Panc1 (cell line): ENCODE data around the gene ARPC5L. TPM values are rescaled to one million over a fixed set of nuclear protein-coding genes. Genes with fewer than 3 reads are reported as not detected.

Experiments used
- ATAC-seq: fragments of 200-7000 bp; cut with Tn5 transposase; 2 replicates; pipeline ENCODE4 v1.9.1; 2020; ENCODE audit warnings: mild to moderate bottlenecking, moderate library complexity
- BruUV-seq: library from RNA; stranded (reverse); fragments of 400-500 nt; replicated peaks from 2 replicates; lab custom pipeline; 2021; lab: Mats Ljungman, UMichigan
- CTCF ChIA-PET: fragments of 300-600 bp; sonication (Branson Sonifier 250); formaldehyde crosslinking; loops from one replicate; lab custom pipeline; 2022; ENCODE audit warnings: antibody characterized with exemption; lab: Charles Lee
- POLR2A ChIA-PET: fragments of 300-600 bp; sonication (Branson Sonifier 250); formaldehyde crosslinking; loops from one replicate; lab custom pipeline; 2022; ENCODE audit warnings: antibody characterized with exemption; lab: Charles Lee
- DNase-seq: peaks from one replicate; pipeline ENCODE4 v3.0.0-alpha.2; 2010; ENCODE audit warnings: low read depth, low spot score
- H3K27ac ChIP-seq: 2 replicates; pipeline ENCODE4 v1.5.1; 2011; ENCODE audit warnings: mild to moderate bottlenecking, low read length, inconsistent platforms
- H3K27me3 ChIP-seq: fragments of 200-500 bp; sonication (Bioruptor generic); 2 replicates; pipeline ENCODE4 v1.6.0; 2014; ENCODE audit warnings: low read length, inconsistent platforms; ENCODE audit not compliant: control insufficient read depth, insufficient read depth
- H3K36me3 ChIP-seq: fragments of 200-500 bp; sonication (Bioruptor generic); 2 replicates; pipeline ENCODE4 v1.5.1; 2014; ENCODE audit warnings: inconsistent platforms, mild to moderate bottlenecking, low read length, moderate library complexity; ENCODE audit not compliant: control insufficient read depth, insufficient read depth
- H3K4me1 ChIP-seq: 2 replicates; pipeline ENCODE4 v1.5.1; 2011; ENCODE audit warnings: inconsistent platforms, mild to moderate bottlenecking, low read length, moderate library complexity; ENCODE audit not compliant: control insufficient read depth, insufficient read depth
- H3K4me3 ChIP-seq, 2 experiments: 2 replicates each; pipeline ENCODE4 v1.5.1; 2011 to 2012; ENCODE audit warnings: low read depth in 2 of 2, low read length in 2 of 2, mild to moderate bottlenecking in 2 of 2, inconsistent platforms in 1 of 2, moderate library complexity in 1 of 2
- H3K9me3 ChIP-seq: fragments of 200-500 bp; sonication (Bioruptor generic); 2 replicates; pipeline ENCODE4 v1.5.1; 2014; ENCODE audit warnings: low read depth, mild to moderate bottlenecking, inconsistent platforms, low read length, moderate library complexity; ENCODE audit not compliant: control insufficient read depth, insufficient read depth
- POLR2AphosphoS5 ChIP-seq: IDR thresholded peaks from 2 replicates; pipeline ENCODE4 v1.6.1; 2012; ENCODE audit warnings: mild to moderate bottlenecking, low read depth, low read length, moderate library complexity
- SIN3A ChIP-seq: IDR thresholded peaks from 2 replicates; pipeline ENCODE4 v1.6.1; 2012; ENCODE audit warnings: low read depth, mild to moderate bottlenecking, low read length, moderate library complexity, borderline replicate concordance; ENCODE audit not compliant: insufficient read depth
- TCF7L2 ChIP-seq: IDR thresholded peaks from 2 replicates; pipeline ENCODE4 v1.6.1; 2011; ENCODE audit warnings: mild to moderate bottlenecking, low read depth, low read length, inconsistent platforms
- in situ Hi-C: cut with HindIII; loops from 2 replicates; pipeline ENCODE4 v1.10.0; 2016; ENCODE audit warnings: low sequenced_read_pairs, low pct_unique_long_range_greater_than_20kb
- intact Hi-C: fragments of 100-400 bp; cut with micrococcal nuclease; formaldehyde crosslinking; loops from one replicate; pipeline ENCODE4 v1.10.0; 2022; ENCODE audit not compliant: unreplicated experiment
- total RNA-seq: library from RNA; stranded (reverse); gene quantifications from one replicate; pipeline ENCODE4 v1.2.1, GENCODE V29; 2021; ENCODE audit not compliant: unreplicated experiment
- TF ChIP-seq, protein P1 (sequence below): fragments of 450-650 bp; IDR thresholded peaks from 2 replicates; pipeline ENCODE4 v1.5.1; 2017; ENCODE audit warnings: mild to moderate bottlenecking
- TF ChIP-seq, protein P2 (sequence below), 2 experiments: IDR thresholded peaks; 2 replicates each; pipeline ENCODE4 v1.6.1; 2011 to 2012; ENCODE audit warnings: low read depth in 2 of 2, control low read depth in 1 of 2, low read length in 1 of 2, mild to moderate bottlenecking in 1 of 2, moderate library complexity in 1 of 2; ENCODE audit not compliant: insufficient read depth in 1 of 2

Gene ARPC5L
- total RNA-seq, 1 experiment from 2014 or later = 39.6 TPM

GRCh38 chr9:124870723-124871122, 8.8 kb downstream of the ARPC5L start:
- Histone ChIP-seq H3K27ac (peak overlapping the region; percentile 90), H3K27me3 (no peaks in the 10 kb centered on the region), H3K9me3 (no peaks in the 10 kb centered on the region), H3K4me1 (peaks cover 26% of the 10 kb centered on the region), H3K36me3 (peaks cover 13% of the 10 kb centered on the region), H3K4me3 (peak overlapping the region; percentile 89 to 90)
- intact Hi-C loops (no loop called here), in situ Hi-C loops (no loop called here)
- POLR2A ChIA-PET = no interaction called here
- no peak for DNase-seq
- no TSS peak for BruUV-seq
- ATAC-seq = no peak
- CTCF ChIA-PET = no interaction called here
- no peak for TF ChIP-seq SIN3A

- no peak for DNase-seq
- BruUV-seq = no TSS peak
- peaks cover 13% of the 10 kb centered on the region for H3K36me3 ChIP-seq
- peak overlapping the region; percentile 89 to 90 for H3K4me3 ChIP-seq
- H3K27ac ChIP-seq = peak overlapping the region; percentile 90
- POLR2A ChIA-PET = no interaction called here
- TF ChIP-seq SIN3A = no peak
- TF ChIP-seq, protein P1, sequence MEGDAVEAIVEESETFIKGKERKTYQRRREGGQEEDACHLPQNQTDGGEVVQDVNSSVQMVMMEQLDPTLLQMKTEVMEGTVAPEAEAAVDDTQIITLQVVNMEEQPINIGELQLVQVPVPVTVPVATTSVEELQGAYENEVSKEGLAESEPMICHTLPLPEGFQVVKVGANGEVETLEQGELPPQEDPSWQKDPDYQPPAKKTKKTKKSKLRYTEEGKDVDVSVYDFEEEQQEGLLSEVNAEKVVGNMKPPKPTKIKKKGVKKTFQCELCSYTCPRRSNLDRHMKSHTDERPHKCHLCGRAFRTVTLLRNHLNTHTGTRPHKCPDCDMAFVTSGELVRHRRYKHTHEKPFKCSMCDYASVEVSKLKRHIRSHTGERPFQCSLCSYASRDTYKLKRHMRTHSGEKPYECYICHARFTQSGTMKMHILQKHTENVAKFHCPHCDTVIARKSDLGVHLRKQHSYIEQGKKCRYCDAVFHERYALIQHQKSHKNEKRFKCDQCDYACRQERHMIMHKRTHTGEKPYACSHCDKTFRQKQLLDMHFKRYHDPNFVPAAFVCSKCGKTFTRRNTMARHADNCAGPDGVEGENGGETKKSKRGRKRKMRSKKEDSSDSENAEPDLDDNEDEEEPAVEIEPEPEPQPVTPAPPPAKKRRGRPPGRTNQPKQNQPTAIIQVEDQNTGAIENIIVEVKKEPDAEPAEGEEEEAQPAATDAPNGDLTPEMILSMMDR = no peak
- no peak for TF ChIP-seq TCF7L2
- peaks cover 26% of the 10 kb centered on the region for H3K4me1 ChIP-seq
- H3K27me3 ChIP-seq = no peaks in the 10 kb centered on the region
- intact Hi-C loops = no loop called here
- CTCF ChIA-PET = no interaction called here
- no peaks in the 10 kb centered on the region for H3K9me3 ChIP-seq
- ATAC-seq = no peak
- in situ Hi-C loops = no loop called here
Observed at GRCh38 chr9:124871156-124871561, 9.2 kb downstream of the ARPC5L start.

GRCh38 chr9:124873664-124874063, 11.7 kb downstream of the ARPC5L start:
- no peaks in the 10 kb centered on the region for H3K27me3 ChIP-seq
- CTCF ChIA-PET = no interaction called here

More at GRCh38 chr9:124873664-124874063, 11.7 kb downstream of the ARPC5L start:
- TF ChIP-seq SIN3A (no peak), TCF7L2 (no peak), POLR2AphosphoS5 (no peak)
- TF ChIP-seq, protein P1 = no peak
- TF ChIP-seq, protein P2, sequence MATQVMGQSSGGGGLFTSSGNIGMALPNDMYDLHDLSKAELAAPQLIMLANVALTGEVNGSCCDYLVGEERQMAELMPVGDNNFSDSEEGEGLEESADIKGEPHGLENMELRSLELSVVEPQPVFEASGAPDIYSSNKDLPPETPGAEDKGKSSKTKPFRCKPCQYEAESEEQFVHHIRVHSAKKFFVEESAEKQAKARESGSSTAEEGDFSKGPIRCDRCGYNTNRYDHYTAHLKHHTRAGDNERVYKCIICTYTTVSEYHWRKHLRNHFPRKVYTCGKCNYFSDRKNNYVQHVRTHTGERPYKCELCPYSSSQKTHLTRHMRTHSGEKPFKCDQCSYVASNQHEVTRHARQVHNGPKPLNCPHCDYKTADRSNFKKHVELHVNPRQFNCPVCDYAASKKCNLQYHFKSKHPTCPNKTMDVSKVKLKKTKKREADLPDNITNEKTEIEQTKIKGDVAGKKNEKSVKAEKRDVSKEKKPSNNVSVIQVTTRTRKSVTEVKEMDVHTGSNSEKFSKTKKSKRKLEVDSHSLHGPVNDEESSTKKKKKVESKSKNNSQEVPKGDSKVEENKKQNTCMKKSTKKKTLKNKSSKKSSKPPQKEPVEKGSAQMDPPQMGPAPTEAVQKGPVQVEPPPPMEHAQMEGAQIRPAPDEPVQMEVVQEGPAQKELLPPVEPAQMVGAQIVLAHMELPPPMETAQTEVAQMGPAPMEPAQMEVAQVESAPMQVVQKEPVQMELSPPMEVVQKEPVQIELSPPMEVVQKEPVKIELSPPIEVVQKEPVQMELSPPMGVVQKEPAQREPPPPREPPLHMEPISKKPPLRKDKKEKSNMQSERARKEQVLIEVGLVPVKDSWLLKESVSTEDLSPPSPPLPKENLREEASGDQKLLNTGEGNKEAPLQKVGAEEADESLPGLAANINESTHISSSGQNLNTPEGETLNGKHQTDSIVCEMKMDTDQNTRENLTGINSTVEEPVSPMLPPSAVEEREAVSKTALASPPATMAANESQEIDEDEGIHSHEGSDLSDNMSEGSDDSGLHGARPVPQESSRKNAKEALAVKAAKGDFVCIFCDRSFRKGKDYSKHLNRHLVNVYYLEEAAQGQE (IDR thresholded peaks at IDR 0.05; ENCODE audit: insufficient read depth in 1 of 2, low read depth in 2 of 2, low read length in 1 of 2) = no peak
- no peak overlapping the region for H3K4me3 ChIP-seq
- POLR2A ChIA-PET = no interaction called here
- H3K9me3 ChIP-seq = no peaks in the 10 kb centered on the region
- DNase-seq = no peak
- no TSS peak for BruUV-seq
- no peak overlapping the region for H3K27ac ChIP-seq
- intact Hi-C loops (no loop called here), in situ Hi-C loops (no loop called here)
- ATAC-seq = no peak
- H3K36me3 ChIP-seq = peaks cover 7% of the 10 kb centered on the region
- H3K4me1 ChIP-seq = peaks cover 20% of the 10 kb centered on the region
